ENCODE measurements around the gene ESPL1.
A peak's percentile ranks its signal among the peaks of the same experiment; 100 is the strongest.

- no peak for TF ChIP-seq TAF1 (conservative IDR thresholded peaks at IDR 0.05)
- no peak for TF ChIP-seq MAX (IDR thresholded peaks at IDR 0.05)
- TF ChIP-seq JUND (IDR thresholded peaks at IDR 0.05): no peak
- peak; percentile 65 for TF ChIP-seq CTCF (IDR thresholded peaks at IDR 0.05; ENCODE audit: low read depth, low read length, missing input control)
- TF ChIP-seq REST (IDR thresholded peaks at IDR 0.05): peak; percentile 45
- peak; percentile 24 for TF ChIP-seq ATF3 (IDR thresholded peaks at IDR 0.05)
- peak; percentile 94 for TF ChIP-seq SP1 (IDR thresholded peaks at IDR 0.05)
- TF ChIP-seq FOXA2 (IDR thresholded peaks at IDR 0.05): no peak
Observed at GRCh38 chr12:53324779-53325510, 56.8 kb downstream of the ESPL1 start.
